SIG-M5 treated with dmso at 0.1 percent for 504 hours (cell line): ENCODE results near the gene COL5A1.

Experiments used
- DNase-seq: peaks from one replicate; lab custom pipeline; 2025; ENCODE audit not compliant: unreplicated experiment; lab: John Stamatoyannopoulos, UW

Gene COL5A1

DNA sequence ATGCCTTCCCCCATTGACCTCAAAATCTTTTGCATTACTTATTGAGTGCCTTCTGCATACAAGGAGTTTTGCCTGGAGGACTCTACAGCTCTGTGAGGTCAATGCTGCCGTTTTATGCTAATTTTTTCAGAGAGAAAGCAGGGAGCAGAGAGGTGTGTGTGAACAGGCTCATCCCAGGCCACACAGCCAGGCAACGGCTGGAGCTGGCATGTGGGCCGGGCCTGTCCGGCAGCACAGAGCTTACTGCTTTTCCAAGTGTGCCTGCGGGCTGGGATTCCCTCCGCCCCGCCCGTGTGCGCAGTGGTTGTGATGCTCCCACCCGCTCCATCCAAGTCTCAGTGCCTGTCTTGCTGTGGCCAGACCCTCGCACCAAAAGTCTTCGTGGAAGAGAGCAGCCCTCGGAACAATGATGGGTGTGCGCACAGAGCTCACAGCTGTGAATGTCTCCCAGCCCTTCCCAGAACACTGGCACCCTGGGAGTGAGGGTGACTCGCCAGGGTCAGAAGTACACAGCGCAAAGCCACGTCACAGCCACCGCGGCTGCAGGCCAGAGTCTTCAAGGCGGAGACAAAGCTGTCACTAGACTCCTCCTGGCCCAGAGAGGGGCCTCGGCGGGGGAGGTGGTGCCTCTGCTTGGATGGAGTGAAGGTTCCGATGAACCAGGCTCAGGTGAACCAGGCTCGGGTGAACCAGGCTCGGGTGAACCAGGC is 82.8 kb downstream of the COL5A1 start:
- no peak for DNase-seq

DNA sequence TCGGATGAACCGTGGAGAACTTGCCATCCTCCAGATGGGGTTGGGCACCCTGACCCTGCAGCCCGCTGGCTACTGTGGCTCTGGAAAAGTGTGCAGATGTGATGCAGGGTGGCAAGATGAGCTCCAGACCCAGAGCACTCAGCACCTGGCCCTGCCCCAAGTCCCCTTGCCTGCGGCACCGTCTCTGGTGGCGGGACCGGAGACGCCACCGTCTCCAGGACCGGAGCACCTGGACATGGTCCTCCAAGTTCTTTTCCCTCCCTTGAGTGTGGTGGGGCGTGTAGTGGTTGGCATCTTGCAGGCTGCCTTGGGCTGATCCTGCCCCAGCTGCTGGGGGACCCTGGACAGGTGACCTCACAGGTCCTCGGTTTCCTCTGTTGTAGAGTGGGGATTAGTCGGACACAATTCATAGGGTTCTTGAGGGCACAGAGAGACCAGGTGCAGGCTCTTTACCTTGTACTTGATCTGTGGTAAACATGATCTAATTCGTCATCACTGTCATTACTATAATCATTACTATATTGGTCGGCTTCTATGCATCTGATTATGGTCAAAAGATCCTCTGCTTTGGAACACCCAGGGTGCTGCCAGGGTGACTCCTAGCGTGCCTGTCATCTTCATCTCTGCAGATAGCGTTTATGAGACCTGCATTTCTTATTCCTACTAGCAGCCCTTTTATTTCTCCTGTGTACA is 83.5 kb downstream of the COL5A1 start:
- DNase-seq: no peak

DNA sequence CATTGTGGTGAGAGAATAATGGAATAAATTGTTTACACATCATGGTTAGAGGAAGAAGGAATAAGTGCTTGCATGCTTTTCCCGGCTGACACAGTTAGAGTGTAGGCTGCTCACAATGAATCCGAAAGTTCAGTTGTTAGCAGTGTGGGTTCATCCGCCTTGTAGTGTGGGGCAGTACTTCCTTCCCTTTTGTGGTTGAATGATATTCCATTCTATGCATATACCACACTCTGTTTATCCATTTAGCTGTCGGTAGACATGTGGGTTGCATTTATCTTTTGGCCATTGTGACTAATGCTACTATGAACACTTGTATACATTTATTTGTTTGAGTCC is 84.0 kb downstream of the COL5A1 start:
- no peak for DNase-seq

DNA sequence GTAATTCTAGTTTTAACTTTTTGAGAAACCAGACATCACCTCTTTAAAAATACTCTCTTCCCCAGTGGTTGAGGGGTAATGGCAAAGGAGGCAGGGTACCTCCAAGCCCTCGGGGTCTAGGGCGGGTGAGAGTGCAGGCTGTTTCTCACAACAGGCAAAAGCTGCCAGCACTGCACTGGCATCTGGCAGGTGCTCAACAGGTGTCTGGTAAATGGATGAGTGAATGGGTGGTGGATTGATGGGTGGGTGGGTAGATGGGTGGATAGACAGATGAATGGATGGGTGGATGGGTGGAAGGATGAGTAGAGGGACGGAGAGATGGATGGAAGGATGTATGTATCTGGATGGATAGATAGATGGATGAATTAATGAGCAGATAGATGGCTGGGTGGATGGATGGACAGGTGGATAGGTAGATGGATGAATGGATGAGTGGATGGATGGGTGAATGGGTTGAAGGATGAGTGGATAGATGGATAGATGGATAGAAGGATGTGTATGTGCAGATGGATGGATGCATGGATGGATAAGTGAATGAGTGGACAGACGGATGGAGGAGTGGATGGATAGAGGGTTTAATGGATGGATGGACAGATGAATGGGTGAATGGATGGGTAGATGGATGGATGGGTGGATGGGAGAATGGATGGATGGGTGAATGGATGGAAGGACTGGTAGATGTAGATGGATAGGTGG is 84.6 kb downstream of the COL5A1 start:
- no peak for DNase-seq

DNA sequence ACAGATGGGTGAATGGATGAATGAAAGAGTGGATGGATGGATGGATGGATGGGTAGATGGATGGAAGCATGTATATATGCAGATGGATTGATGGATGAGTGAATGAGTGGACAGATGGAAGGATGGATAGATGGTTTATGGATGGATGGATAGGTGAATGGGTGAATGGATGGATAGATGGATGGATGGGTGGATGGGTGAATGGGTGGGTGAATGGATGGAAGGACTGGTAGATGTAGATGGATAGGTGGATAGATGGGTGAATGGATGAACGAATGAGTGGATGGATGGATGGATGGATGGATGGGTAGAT is 85.1 kb downstream of the COL5A1 start:
- no peak for DNase-seq

DNA sequence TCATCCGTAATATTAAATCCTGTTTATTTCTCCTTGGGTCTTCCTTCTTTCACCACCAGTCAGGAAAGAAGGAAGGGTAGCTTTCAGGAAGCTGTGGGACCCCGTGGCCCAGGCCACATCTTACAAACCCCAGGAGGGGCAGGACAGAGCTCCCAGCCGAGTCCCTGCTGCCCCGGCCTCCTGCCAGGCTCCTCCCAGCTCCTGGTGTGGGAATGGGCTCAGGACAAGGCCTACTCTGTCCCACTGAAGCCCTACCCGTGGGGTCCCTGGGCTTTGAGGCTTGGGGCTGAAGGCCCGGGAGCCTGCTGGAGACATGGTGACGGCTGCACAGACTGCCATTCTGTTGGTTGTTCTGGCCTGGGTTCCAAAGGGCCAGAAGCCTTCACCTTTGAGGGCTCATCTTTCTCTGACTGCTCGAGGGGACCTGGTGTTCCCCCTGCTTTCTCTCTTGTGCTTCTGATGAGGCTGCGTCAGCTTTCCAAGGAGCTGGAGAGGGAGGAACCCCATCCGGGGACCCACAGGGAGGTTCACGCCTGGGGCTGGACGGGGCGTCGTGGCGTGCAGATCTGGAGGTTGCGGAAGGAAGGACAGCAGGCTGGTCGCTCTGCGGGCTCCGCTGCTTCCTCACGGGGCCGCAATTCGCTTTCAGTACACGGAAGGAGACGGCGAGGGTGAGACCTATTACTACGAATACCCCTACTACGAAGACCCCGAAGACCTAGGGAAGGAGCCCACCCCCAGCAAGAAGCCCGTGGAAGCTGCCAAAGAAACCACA is 86.6 kb downstream of the COL5A1 start:
- DNase-seq: no peak

DNA sequence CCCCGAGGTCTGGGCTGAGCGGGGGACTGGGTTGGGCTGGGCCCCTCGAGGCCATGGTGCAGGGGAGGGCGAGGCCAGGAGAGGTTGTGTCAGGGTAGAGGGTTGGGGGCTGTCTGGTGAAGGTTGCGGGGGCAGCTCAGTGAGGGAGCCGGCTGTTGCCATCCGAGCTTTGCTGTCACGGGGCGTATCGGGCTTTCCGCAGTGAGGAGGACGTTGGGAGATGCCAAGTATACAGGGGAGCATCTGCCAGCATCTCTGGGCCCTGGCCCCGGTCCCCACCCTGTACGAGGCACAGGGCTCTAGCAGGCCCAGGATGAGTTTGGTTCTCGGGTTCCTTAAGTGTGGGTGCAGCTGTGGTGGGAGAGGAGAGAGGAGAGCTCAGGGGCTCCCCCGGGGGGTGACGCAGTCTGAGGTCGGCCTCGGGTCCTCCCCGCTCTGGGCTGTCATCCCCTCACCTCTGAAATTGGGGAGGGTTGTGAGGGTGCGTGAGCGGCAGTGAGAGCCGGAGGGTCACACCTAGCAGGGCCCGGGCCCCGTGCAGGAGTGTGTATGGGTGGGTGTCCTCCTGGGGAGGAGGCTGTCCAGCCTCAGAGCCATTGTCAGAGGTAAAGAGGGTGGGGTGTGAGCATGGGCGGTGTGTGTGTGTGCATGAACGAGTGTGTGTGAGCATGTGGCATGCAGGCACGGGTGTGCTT is 87.3 kb downstream of the COL5A1 start:
- no peak for DNase-seq

DNA sequence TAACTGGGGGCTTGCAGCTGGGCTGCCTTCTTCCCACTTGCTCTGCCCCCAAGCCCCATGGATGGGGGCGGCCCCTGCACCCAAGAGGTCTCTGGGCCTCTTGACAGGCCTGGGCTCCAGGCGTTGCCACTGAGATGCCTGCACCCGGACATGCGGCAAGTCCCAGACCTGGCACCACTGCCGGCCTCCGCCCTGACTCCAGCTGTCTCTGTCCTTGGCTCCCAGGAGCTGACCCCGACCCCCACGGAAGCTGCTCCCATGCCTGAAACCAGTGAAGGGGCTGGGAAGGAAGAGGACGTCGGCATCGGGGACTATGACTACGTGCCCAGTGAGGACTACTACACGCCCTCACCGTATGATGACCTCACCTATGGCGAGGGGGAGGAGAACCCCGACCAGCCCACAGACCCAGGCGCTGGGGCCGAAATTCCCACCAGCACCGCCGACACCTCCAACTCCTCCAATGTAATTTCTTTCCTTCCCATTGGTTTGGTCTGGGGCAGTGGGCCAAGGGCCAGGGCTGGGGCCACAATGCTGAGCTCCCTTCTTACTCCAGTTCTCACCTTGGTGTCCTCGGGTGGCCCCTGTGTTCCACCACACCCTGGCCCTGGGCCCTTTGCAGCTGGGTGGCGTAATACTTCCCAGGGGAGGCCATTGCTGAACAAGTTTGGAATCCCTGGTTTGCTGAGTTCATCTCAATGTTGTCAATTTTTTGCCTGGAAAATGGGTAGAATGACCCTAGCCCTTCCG is 88.6 kb downstream of the COL5A1 start:
- no peak for DNase-seq

DNA sequence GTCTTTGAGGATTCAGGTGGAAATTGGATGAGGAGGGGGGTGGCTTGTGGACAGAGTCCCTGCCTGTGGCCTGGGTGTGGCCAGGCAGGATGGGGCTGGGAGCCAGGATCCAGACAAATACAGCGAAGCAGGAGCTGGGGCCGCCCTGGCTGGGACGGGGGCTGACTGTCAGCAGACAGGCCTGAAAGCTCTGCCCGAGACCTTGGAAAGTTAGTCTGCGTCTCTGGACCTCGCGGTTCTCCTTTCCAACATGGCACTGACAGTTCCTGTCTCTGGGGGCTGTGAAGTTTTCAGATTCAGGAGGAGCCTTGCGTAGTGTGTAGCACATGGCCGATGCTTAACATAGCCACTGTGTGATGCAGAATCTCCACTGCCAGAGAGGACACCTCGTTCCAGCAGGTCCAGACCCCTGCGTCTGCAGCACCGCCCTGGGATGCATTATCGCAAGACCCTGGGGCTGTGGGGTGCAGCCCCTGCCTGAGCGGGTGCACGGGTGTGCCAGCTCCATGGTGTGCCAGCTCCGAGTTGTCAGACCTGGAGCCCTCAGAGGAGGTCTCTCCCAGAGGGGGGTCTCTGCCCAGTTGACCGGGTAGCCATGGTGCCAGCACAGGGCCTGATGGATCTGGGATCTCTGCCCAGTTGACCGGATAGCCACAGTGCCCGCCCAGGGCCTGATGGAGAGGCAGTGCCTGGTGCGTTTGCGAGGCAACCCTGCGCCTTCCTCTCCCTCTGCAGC is 89.3 kb downstream of the COL5A1 start:
- DNase-seq: no peak

DNA sequence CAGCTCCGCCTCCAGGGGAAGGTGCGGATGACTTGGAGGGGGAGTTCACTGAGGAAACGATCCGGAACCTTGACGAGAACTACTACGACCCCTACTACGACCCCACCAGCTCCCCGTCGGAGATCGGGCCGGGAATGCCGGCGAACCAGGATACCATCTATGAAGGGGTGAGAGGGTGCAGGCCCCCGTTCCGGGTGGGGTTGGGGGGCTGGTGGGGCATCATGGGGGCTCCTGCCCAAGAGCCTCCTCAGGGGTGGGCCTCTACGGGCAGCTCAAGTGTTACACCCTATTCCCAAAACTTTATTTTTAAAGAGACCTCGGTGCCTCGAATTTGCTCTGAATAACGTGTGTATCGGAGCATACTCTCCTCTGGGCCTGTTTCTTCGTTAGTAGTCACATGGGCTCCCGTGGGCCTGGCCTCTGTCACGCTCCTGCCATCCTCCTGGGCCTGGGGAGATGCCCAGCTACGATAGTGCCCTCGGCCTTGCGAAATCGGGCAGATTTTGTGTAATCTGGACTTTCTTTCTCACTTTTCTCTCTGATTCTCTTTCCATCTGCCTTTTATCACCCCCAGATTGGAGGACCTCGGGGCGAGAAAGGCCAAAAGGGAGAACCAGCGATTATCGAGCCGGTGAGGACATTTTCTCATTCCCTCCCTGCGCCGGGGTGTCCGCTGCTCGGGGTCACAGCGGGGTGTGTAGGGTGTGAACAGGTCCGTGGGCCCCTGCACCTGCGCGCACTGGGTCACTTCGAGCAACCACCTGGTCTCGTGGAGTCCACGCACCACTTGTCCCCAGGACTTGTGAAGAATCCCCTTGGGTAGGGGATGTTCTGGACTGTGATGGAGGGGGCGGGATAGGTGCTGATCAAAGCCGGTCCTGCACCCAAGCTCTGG is 90.1 kb downstream of the COL5A1 start:
- DNase-seq: no peak

DNA sequence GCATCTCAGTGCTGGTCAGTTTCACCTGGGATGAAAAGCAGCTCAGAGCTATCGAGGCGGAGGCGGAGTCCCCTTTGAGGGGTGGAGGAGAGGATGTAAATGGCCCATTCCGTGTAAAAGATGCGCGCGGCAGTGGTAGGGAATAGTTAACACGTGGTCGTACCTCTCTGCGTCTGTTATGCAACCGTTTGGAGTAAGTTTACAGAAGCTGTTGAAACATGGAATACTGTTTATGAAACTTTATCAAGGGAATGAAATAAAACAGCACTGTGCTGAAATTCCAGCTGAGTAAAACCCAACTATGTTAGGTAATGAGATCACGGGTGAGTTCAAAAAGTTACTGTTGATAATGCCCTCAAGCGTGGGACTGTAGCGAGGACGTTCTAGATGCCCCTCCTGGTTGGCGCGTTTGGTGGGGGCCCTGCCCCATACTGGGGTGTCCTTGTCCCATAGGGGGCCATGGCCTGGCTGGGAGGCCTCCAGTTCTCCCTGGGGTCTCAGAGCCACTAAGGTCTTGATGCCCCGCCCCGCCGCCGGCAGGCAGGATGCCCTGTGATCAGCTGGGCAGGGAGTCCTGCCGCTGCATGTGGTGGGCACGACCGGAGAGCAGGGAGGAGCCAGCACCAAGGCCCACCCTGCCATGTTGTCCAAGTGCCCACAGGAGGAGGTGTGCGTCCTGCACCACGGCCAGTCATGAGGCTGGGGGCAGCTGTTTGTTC is 90.9 kb downstream of the COL5A1 start:
- no peak for DNase-seq

DNA sequence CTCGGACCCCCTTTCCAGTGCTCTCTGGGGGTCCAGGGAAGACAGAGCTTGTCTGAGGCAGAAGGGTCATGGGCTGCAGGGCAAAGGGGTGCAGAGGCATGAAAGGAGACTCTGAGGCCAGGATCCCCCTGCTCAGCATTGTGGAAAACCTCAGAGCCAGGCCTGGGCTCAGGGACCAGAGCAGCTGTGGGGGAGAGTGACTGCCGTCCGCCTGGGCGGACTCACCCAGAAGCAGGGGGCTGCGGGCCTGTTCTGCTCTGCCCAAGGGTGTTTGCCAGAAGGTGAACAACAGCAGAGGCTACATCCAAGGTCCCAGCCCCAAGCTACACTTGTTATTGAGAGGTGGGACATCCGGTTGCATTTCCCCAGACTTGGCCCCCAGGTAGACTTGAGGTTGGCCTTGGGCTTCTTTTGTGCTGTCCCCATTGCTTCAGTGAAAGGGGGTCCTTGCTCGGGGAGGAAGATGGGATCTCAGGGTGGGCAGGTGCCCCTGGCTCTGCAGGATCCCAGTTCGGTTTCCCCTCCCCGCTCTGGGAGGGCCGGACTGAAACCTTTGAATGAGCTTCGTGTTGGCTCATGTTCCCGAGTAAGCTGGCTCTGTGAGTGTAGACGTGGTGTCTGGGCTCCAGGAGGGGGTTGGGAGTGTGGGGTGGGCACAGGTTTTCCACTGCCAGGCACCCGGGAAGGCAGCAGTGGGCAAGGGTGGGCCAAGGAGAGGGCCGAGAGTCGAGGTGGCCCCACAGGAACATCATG is 92.1 kb downstream of the COL5A1 start:
- DNase-seq: no peak

DNA sequence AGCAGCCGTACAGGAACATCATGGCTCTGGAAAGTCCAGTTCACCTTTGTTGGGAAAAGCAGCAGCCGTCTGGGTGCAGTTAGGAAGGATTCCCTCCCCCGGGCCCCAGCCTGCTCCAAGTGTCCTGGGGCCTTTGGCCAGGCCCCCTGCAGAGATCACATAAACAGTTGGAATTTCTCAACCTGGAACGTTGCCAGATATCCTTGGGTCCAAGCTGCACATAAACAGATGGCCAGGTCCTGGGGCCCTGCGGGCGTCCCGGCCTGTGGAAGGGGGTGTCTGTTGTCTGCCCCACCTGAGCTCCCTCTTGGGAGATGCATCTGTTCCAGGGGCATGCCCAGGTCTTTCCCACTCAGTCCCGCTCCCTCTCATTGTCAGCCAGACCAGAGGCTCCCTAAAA is 92.7 kb downstream of the COL5A1 start:
- no peak for DNase-seq

DNA sequence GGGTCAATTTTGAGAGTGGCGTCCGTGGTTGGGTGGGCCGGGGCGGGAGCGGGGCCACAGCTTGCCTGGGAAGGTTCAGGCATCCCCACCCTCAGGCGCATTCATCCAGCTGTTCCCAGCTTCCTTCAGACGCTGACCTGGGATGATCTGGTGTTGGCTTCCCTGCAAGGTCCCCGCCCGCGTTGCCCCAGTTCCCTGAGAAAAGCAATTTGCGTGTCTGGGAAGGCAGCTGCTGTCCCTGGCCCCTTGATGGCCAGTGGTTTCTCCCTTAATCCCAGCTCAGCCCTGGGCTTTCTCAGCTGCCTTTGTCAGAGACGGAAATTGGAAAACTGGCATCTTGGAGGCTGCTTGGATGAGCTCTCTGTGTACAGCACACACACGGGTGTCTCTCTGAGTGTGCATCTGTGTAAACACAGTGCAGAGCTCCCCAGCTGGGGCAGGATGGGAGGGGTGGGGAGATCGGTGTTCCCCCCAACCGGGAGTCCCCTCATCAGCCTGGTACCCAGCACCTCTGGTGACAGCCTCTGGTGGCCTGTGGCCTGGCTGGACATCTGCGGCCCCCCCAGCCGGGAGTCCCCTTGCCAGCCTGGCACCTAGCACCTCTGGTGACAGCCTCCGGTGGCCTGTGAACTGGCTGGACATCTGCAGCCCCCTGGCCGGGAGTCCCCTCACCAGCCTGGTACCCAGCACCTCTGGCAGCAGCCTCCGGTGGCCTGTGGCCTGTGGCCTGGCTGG is 94.0 kb downstream of the COL5A1 start:
- no peak for DNase-seq

DNA sequence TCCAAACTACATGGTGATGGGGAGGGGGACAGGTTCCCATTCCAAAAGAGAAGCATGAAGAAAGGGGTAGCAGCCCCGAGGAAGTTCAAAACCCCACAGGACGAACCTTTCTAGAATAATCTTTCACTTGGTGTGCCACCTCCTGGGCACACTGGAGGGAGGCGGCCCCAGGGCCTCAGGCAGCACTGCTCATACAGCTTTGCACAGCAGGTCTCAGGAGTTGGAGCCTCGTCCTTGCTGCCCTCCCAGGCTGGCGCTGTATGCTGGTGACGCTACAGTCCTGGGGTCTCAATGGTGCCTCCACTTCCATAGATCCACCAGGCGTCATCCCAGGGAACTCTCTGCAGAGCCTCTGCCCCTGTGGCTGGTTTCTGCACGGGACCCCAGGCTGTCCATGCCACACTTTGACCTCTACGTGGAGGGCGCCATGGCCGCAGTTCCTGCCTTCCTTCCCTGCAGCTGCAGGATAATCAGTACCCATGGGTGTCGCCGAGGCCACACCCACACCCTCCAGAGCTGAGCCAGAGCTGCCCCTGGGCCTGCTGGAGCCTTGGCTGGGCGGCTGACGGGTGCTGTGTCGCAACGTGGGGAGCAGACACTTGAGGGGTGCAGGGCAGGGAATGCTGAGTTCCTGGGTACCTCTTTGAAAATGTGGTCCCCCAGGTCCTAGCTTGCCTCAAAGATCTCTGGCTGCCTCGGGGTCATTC is 95.3 kb downstream of the COL5A1 start:
- no peak for DNase-seq
